ENCODE data around the gene ATG5. TPM values are rescaled to one million over a fixed set of nuclear protein-coding genes. Genes with fewer than 3 reads are reported as not detected.

Gene ATG5
- total and polyA plus RNA-seq, 11 donors: 8.8 to 23.9 (median 14.3) TPM

GRCh38 chr6:106290032-106290431, 35.5 kb downstream of the ATG5 start:
- Histone ChIP-seq H3K4me1 (no peaks in the 10 kb centered on the region), H3K27ac (no peak overlapping the region), H3K27me3 (no peaks in the 10 kb centered on the region), H3K36me3 (peaks cover 0 to 22% (median 16%) of the 10 kb centered on the region in 9 donors), H3K9me3 (peaks cover 0 to 5% (median 0%) of the 10 kb centered on the region in 12 donors), H3K4me3 (no peak overlapping the region)
- intact Hi-C loops (cut with DNase I): no loop called here
- DNase-seq (no peak), ATAC-seq (no peak)
- WGBS, 4 donors: 93 to 99% (median 96%) methylated on average over 4 of the region's 4 CpGs
- TF ChIP-seq POLR2A (IDR thresholded peaks at IDR 0.05) (no peak), CTCF (IDR thresholded peaks at IDR 0.05) (no peak)

GRCh38 chr6:106287215-106287614, 38.3 kb downstream of the ATG5 start:
- ATAC-seq (no peak), DNase-seq (no peak)
- peaks cover 0 to 14% (median 12%) of the 10 kb centered on the region in 9 donors for H3K36me3 ChIP-seq
- intact Hi-C loops (cut with DNase I): no loop called here
- 82 to 88% (median 87%) methylated on average over 1 of the region's 1 CpG for WGBS, 4 donors
- TF ChIP-seq CTCF (IDR thresholded peaks at IDR 0.05) (no peak), POLR2A (IDR thresholded peaks at IDR 0.05) (no peak)
- H3K4me3 ChIP-seq: no peak overlapping the region
- no peak overlapping the region for H3K27ac ChIP-seq
- H3K9me3 ChIP-seq: peaks cover 0 to 5% (median 0%) of the 10 kb centered on the region in 12 donors
- H3K4me1 ChIP-seq: no peaks in the 10 kb centered on the region
- H3K27me3 ChIP-seq: no peaks in the 10 kb centered on the region

GRCh38 chr6:106286746-106287145, 38.8 kb downstream of the ATG5 start:
- no peak for DNase-seq
- no peak for ATAC-seq

GRCh38 chr6:106283481-106283880, 42.1 kb downstream of the ATG5 start:
- H3K27me3 ChIP-seq: no peaks in the 10 kb centered on the region
- WGBS, 4 donors: 93 to 97% (median 97%) methylated on average over 10 of the region's 10 CpGs
- peaks cover 0 to 3% (median 0%) of the 10 kb centered on the region in 12 donors for H3K4me1 ChIP-seq
- intact Hi-C loops (cut with DNase I): no loop called here
- TF ChIP-seq CTCF (IDR thresholded peaks at IDR 0.05) (no peak), POLR2A (IDR thresholded peaks at IDR 0.05) (no peak)
- no peak for ATAC-seq
- no peak overlapping the region for H3K4me3 ChIP-seq
- peaks cover 0 to 13% (median 11%) of the 10 kb centered on the region in 9 donors for H3K36me3 ChIP-seq
- H3K27ac ChIP-seq: no peak overlapping the region
- DNase-seq: no peak
- H3K9me3 ChIP-seq: no peaks in the 10 kb centered on the region

More at GRCh38 chr6:106286746-106287145, 38.8 kb downstream of the ATG5 start:
- Histone ChIP-seq H3K36me3 (peaks cover 0 to 9% (median 8%) of the 10 kb centered on the region in 9 donors), H3K4me1 (peaks cover 0 to 3% (median 0%) of the 10 kb centered on the region in 12 donors), H3K27ac (no peak overlapping the region), H3K4me3 (no peak overlapping the region), H3K27me3 (no peaks in the 10 kb centered on the region), H3K9me3 (peaks cover 0 to 2% (median 0%) of the 10 kb centered on the region in 12 donors)
- WGBS, 4 donors: 98 to 100% (median 99%) methylated on average over 1 of the region's 1 CpG
- intact Hi-C loops (cut with DNase I): no loop called here
- TF ChIP-seq POLR2A (IDR thresholded peaks at IDR 0.05) (no peak), CTCF (IDR thresholded peaks at IDR 0.05) (no peak)

All from heart left ventricle (tissue), 16 donors.